ENCODE data around the gene MUSK.

- no peak for TF ChIP-seq MAFK (IDR thresholded peaks at IDR 0.05; ENCODE audit: low read depth, low read length)
- TF ChIP-seq CTCF (conservative IDR thresholded peaks at IDR 0.05; ENCODE audit: low read depth, low read length): no peak
- TF ChIP-seq CEBPB (IDR thresholded peaks at IDR 0.05; ENCODE audit: low read depth, low read length): no peak
- no peak for TF ChIP-seq POLR2A (IDR thresholded peaks at IDR 0.05; ENCODE audit: low read depth, low read length)
- no peak for TF ChIP-seq RFX5 (IDR thresholded peaks at IDR 0.05; ENCODE audit: low read depth, low read length)
- TF ChIP-seq CHD1 (IDR thresholded peaks at IDR 0.05; ENCODE audit: low read depth, low read length): no peak
- TF ChIP-seq NFE2L2 (IDR thresholded peaks at IDR 0.05; ENCODE audit: low read depth, low read length): no peak
- TF ChIP-seq RAD21 (IDR thresholded peaks at IDR 0.05; ENCODE audit: low read length): no peak
- TF ChIP-seq SMC3 (IDR thresholded peaks at IDR 0.05; ENCODE audit: low read depth, low read length): no peak
- TF ChIP-seq BHLHE40 (IDR thresholded peaks at IDR 0.05; ENCODE audit: low read depth, low read length): no peak
These were observed 166.8 kb downstream of the MUSK start for GRCh38 chr9:110835404-110835803.

Measured in IMR-90 (cell line).